GM12878 (cell line): ENCODE measurements around the gene NKAIN2.

ENCODE experiments used
- BHLHE40 ChIP-seq, 2 experiments: fragments of 450-650 bp in 1 of 2; IDR thresholded peaks; 2 replicates each; pipeline ENCODE4 v1.6.1; 2011 to 2017; ENCODE audit warnings: low read depth in 2 of 2, borderline replicate concordance in 1 of 2, improper control_type of control experiment in 1 of 2, low read length in 1 of 2, mild to moderate bottlenecking in 1 of 2
- EGR1 ChIP-seq, 2 experiments: IDR thresholded peaks; 1 replicate in 1 of 2; 2 replicates in 1 of 2; pipeline ENCODE4 v1.6.1; 2011 to 2012; ENCODE audit warnings: low read depth in 2 of 2, low read length in 2 of 2, borderline replicate concordance in 1 of 2, mild to moderate bottlenecking in 1 of 2, moderate library complexity in 1 of 2
- HDAC6 ChIP-seq: fragments of 200-600 bp; sonication (generic); IDR thresholded peaks from one replicate; pipeline ENCODE4 v1.8.0; 2017; ENCODE audit warnings: antibody characterized with exemption; ENCODE audit not compliant: unreplicated experiment
- POLR2A ChIP-seq: IDR thresholded peaks from 2 replicates; pipeline ENCODE4 v1.6.1; 2011; ENCODE audit warnings: low read depth, mild to moderate bottlenecking, low read length
- RAD21 ChIP-seq: IDR thresholded peaks from 2 replicates; pipeline ENCODE4 v1.6.1; 2011; ENCODE audit warnings: mild to moderate bottlenecking, low read depth, low read length, moderate library complexity; ENCODE audit not compliant: insufficient read depth
- TARDBP ChIP-seq: IDR thresholded peaks from 2 replicates; pipeline ENCODE4 v1.6.1; 2016; ENCODE audit warnings: borderline replicate concordance
- TF ChIP-seq, protein P1 (sequence below), 3 experiments: IDR thresholded peaks in 2 of 3; conservative IDR thresholded peaks in 1 of 3; 2 replicates each; pipeline ENCODE4 v1.5.1; 2011; ENCODE audit warnings: low read depth in 3 of 3, low read length in 3 of 3, mild to moderate bottlenecking in 3 of 3, control low read depth in 2 of 3, moderate library complexity in 2 of 3, inconsistent platforms in 1 of 3, mixed read lengths in 1 of 3; ENCODE audit not compliant: control insufficient read depth in 2 of 3, insufficient read depth in 1 of 3; ENCODE audit errors: extremely low read depth in 1 of 3

DNA sequence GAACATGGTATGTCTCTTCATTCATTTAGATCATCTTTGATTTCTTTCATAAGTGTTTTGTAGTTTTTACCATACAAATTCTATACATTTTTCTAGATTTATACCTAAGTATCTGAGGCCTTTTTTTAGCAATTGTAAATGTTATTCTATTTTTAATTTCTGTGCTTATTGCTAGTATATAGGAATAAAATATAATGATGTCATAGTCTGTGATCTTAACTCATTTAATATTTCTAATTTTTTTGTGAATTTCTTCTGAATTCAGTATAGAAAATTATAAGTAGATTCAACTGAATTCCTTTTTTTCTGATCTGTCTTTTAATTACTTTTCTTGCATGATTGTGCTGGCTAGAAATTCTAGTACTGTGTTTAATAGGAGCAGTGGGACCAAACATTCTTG is 520.6 kb downstream of the NKAIN2 start:
- TF ChIP-seq RAD21 (no peak), POLR2A (no peak), HDAC6 (no peak), TARDBP (no peak), EGR1 (IDR thresholded peaks at IDR 0.05; ENCODE audit: borderline replicate concordance in 1 of 2, low read depth in 2 of 2, low read length in 2 of 2) (no peak), BHLHE40 (IDR thresholded peaks at IDR 0.05; ENCODE audit: borderline replicate concordance in 1 of 2, low read depth in 2 of 2, low read length in 1 of 2) (no peak)
- TF ChIP-seq, protein P1, sequence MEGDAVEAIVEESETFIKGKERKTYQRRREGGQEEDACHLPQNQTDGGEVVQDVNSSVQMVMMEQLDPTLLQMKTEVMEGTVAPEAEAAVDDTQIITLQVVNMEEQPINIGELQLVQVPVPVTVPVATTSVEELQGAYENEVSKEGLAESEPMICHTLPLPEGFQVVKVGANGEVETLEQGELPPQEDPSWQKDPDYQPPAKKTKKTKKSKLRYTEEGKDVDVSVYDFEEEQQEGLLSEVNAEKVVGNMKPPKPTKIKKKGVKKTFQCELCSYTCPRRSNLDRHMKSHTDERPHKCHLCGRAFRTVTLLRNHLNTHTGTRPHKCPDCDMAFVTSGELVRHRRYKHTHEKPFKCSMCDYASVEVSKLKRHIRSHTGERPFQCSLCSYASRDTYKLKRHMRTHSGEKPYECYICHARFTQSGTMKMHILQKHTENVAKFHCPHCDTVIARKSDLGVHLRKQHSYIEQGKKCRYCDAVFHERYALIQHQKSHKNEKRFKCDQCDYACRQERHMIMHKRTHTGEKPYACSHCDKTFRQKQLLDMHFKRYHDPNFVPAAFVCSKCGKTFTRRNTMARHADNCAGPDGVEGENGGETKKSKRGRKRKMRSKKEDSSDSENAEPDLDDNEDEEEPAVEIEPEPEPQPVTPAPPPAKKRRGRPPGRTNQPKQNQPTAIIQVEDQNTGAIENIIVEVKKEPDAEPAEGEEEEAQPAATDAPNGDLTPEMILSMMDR (IDR thresholded peaks at IDR 0.05 in 2 of 3, conservative IDR thresholded peaks at IDR 0.05 in 1 of 3; ENCODE audit: control insufficient read depth in 2 of 3, extremely low read depth in 1 of 3, insufficient read depth in 1 of 3, low read depth in 3 of 3, low read length in 3 of 3) = no peak
